Endothelial cell of umbilical vein (primary cell): ENCODE measurements around the gene TSPAN13.

Experiments
- CTCF ChIP-seq, 2 donors: IDR thresholded peaks; 1 replicate in 1 of 2; 2 replicates in 1 of 2; pipeline ENCODE4 v1.5.1; 2011; ENCODE audit warnings: low read length in 2 of 2, mild to moderate bottlenecking in 2 of 2, moderate library complexity in 2 of 2, control low read depth in 1 of 2, inconsistent platforms in 1 of 2, low read depth in 1 of 2; ENCODE audit not compliant: insufficient read depth in 1 of 2; ENCODE audit errors: extremely low read depth in 1 of 2
- POLR2A ChIP-seq: IDR thresholded peaks from 2 replicates; pipeline ENCODE4 v1.6.1; 2012; ENCODE audit warnings: low read depth, mild to moderate bottlenecking, control low read depth, low read length
- POLR2AphosphoS5 ChIP-seq: IDR thresholded peaks from 2 replicates; pipeline ENCODE4 v1.6.1; 2012; ENCODE audit warnings: low read depth, mild to moderate bottlenecking, control low read depth, low read length, moderate library complexity; ENCODE audit not compliant: insufficient read depth

GRCh38 chr7:16727736-16728135, 25.8 kb upstream of the TSPAN13 start:
- TF ChIP-seq POLR2AphosphoS5 (no peak), POLR2A (no peak), CTCF (IDR thresholded peaks at IDR 0.05; ENCODE audit: extremely low read depth in 1 of 2, insufficient read depth in 1 of 2, low read depth in 1 of 2, low read length in 2 of 2) (no peak)
